SK-N-SH (cell line): ENCODE results near the gene CEL.

Experiments
- CTCF ChIP-seq: fragments of 200-600 bp; sonication (generic); IDR thresholded peaks from 2 replicates; pipeline ENCODE4 v1.6.1; 2017; ENCODE audit warnings: antibody characterized with exemption, mild to moderate bottlenecking, moderate library complexity
- EP300 ChIP-seq, 2 experiments: IDR thresholded peaks; 2 replicates each; pipeline versions ENCODE4 v1.4.0 to v1.6.1; 2012; ENCODE audit warnings: borderline replicate concordance in 1 of 2, low read depth in 1 of 2, low read length in 1 of 2
- TEAD4 ChIP-seq: IDR thresholded peaks from 2 replicates; pipeline ENCODE4 v1.4.0; 2012; ENCODE audit warnings: mild to moderate bottlenecking, borderline replicate concordance; ENCODE audit not compliant: insufficient read depth
- USF2 ChIP-seq: fragments of 150-350 bp; IDR thresholded peaks from 2 replicates; pipeline ENCODE4 v1.6.1; 2017; ENCODE audit warnings: antibody characterized with exemption, low read length, low read depth, borderline replicate concordance

GRCh38 chr9:133054194-133054890, 7.4 kb upstream of the CEL start:
- TF ChIP-seq EP300 (IDR thresholded peaks at IDR 0.05; ENCODE audit: borderline replicate concordance in 1 of 2, low read depth in 1 of 2, low read length in 1 of 2) = no peak
- no peak for TF ChIP-seq CTCF
- no peak for TF ChIP-seq TEAD4
- TF ChIP-seq USF2 = no peak
